Right renal cortex interstitium (tissue), 3 donors: ENCODE measurements around the gene H1-8. TPM values are rescaled to one million over a fixed set of nuclear protein-coding genes. Genes with fewer than 3 reads are reported as not detected.

ENCODE experiments used
- DNase-seq, 3 donors: peaks; one replicate each; pipeline ENCODE4 v3.0.0-alpha.2; 2013; ENCODE audit warnings: low read depth in 3 of 3, low spot score in 2 of 3
- polyA plus RNA-seq, 3 donors: library from polyadenylated mRNA; unstranded; fragments of 120-200 nt; gene quantifications; one replicate each; pipeline ENCODE4 v1.2.1, GENCODE V29; 2013; ENCODE audit not compliant: insufficient read length in 3 of 3

Gene H1-8
- polyA plus RNA-seq, 3 donors = not detected

GRCh38 chr3:129554356-129555152 is 11.6 kb downstream of the H1-8 start:
- no peak for DNase-seq

- no peak for DNase-seq
Observed at GRCh38 chr3:129555153-129555550, 12.2 kb downstream of the H1-8 start.

GRCh38 chr3:129555616-129556357 is 12.8 kb downstream of the H1-8 start:
- no peak for DNase-seq

GRCh38 chr3:129556358-129556695 is 13.4 kb downstream of the H1-8 start:
- DNase-seq = no peak

- DNase-seq = no peak
Observed at GRCh38 chr3:129556890-129557547, 14.0 kb downstream of the H1-8 start.

DNA sequence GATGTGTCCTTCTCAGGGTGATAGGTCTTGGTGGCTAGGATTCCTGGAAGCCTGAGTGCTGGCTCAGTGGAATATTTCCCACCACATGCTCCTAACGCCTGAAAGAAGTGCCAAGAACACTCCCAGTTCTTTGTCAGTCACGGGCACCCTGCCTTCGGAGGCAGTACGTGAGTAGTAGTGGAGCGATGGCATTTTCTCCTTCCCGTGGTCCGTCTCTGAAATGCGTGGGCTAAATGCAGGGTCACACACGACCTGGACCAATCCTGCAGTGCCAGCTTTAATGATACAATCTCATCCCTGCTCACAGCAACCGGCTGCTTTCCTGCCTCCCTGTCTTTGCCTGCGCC is 14.5 kb downstream of the H1-8 start:
- DNase-seq = no peak

GRCh38 chr3:129558081-129558771 is 15.3 kb downstream of the H1-8 start:
- DNase-seq = no peak

GRCh38 chr3:129558772-129559564 is 16.0 kb downstream of the H1-8 start:
- no peak for DNase-seq

DNA sequence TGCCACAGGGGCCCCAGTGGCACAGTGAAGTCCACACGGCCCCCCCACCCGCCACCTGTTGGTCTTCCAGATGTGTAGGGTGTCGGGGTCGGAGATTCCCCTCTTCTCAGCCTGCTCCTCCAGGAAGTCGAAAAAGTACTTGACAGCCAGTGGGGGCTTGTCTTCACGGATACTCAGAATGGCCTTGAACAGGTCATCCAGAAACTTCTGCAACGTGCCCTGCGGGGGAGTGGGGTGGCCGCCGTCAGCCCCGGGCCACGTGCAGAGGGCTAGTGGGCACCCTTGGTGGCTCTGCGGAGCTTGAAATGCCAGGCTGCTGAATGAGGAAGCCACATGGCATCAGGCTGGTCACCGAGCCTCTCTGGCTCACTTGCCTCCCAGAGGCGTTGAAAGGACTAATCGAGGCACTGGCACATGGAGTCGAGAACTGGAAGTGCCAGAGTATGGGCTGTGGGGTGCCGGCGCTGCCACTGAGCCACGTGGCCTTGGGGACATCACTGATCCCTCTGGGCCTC is 16.6 kb downstream of the H1-8 start:
- no peak for DNase-seq

GRCh38 chr3:129560269-129560787 is 17.4 kb downstream of the H1-8 start:
- DNase-seq = no peak

DNA sequence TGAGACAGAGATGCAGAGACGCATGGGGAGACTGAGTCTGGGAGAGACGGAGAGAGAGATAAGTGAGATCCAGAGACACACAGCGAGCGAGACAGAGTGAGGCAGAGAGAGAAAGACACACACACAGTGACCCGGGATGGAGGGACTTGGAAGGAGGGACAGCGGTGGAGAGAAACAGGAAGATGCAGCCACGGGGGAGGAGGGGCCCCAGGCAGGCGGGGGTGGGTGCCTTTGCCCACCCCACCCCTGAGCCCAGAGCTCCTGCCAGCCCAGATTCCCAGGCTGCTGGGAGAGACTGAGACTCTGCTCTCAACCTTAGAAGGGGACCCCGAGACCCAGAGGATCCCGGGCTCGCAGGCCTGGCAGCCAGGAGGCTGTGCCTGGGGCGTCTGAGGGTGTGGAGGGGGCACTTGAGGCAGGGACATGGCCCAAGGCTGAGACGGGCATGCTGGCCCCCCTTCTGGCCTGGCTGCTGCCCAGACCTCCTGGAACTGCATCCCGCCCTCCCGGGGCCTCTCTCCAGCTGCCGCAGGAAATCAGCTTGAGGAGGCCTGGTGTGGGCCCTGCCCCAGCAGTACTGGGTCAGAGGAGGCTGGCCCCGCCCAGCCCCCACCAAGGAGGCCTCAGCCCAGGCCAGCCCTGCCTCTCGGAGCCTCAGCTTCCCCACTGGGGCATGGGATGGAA is 18.1 kb downstream of the H1-8 start:
- peak in 2 of 3 donors; percentile 23 to 32 for DNase-seq

DNA sequence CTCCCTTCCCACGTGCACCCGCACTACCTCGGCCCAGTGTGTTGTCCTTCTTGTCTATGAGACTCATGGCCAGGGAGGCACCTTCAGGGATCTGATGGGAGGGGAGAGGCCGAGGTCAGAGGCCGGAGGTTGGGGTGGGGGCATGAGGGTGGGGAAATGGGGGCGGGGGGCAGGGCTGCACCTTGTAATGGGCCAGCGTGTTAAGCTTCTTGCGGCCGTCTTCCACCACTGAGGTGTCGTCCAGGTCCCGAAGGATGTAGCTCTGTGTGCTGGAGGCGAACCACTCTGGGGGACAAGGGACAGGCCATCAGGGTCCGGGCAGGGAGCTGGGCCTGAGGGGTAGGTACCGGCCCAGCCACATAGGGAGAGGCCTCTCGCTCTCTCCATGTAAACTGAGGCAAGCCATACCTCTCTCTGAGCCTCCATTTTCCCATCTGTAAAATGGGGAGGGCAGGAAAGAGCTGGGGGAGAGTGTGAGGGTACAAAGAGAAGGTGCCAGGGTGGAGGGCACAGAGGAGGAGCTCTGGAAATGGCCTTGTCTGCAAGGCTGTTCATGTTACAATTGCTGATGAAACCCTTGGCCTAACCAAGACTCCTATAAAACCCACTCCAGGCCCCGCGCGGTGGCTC is 18.8 kb downstream of the H1-8 start:
- no peak for DNase-seq

- no peak for DNase-seq
Observed at GRCh38 chr3:129562803-129563202, 19.8 kb downstream of the H1-8 start.

DNA sequence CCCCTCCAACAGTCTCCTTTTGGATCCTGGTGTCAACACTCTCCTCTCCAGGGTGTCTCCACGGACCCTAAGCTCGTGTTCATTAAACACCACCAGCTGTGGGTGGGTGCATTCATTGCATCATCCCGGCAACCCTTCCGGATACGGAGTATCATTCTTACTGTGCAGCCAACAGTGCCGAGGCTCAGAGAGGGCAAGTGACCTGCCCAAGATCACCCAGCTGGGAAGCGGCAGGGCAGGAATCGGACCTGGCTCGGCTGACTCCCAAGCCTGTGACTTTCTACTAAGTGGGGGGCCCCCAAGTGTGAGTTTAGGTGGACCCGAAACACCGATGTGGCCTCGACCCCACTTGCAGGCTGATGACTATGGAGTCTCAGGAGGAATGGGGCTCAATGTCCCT is 20.4 kb downstream of the H1-8 start:
- no peak for DNase-seq

- DNase-seq = no peak
Observed at GRCh38 chr3:129563850-129564535, 21.0 kb downstream of the H1-8 start.

- no peak for DNase-seq
Observed at GRCh38 chr3:129564981-129565644, 22.1 kb downstream of the H1-8 start.

- DNase-seq = no peak
Observed at GRCh38 chr3:129565902-129566301, 22.9 kb downstream of the H1-8 start.

DNA sequence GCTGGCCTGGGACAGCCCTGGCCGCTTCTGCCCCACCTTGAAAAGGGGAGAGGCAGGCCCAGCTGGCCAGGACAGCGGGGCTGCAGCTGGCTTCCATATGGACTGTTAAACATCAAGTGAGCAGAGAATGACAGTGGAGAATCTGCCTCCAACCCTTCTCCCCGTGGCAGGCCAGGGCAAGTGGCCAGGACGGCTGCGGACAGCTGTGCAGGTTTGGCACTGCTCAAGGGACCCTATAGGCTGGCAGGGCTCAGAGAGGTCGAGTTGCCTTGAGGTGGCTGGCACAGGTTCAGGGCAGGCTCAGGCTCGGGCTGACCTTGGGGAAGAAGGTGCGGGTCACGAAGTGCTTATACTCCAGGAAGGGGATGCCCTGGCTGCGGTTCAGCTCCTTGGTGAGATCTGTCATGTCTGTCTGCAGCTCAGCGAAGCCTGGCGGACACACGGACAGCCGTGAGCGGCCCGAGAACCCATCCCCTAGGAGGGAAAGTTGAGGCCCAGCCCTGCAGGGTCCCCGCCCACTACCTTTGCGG is 24.3 kb downstream of the H1-8 start:
- no peak for DNase-seq
